Measurements from ENCODE around the gene BCKDHA.

DNA sequence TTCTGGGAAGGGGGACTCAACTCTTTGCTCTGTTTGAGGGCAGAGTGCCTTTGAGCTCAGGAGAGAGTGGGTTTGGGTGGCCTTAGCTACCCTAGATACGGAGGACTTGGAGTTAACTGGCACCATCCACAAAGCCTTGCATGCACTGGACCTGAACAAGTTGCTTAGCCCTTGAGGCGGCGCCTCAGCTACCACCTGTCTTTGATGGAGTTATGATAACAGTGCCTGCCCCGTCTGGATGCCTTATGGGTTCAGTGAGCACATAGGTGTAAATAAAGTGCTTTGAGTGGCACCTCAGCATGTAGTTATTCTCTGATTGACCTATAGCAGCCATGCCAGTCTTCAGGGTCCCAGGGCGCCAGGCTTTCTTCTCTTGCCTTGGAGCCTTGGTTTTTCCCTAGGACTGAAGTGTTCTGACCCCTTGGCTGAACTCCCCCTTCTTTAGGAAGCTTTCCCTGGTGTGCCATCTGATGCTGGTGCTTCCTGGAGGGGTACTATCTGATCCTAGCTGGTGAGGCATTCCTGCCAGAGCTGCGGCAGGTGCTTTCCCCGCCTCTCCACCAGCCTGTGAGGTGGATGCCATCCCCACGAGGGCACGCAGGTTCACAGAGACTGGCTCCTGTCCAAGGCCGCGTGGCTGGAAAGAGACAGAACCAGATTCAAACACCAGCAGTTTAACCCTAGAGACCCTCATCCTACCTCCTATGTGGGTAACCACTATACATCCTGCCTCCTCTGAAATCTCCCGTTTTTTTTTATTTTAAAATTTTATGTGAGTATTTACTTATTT, 5.8 kb downstream of the BCKDHA start:
- TF ChIP-seq, protein P1, sequence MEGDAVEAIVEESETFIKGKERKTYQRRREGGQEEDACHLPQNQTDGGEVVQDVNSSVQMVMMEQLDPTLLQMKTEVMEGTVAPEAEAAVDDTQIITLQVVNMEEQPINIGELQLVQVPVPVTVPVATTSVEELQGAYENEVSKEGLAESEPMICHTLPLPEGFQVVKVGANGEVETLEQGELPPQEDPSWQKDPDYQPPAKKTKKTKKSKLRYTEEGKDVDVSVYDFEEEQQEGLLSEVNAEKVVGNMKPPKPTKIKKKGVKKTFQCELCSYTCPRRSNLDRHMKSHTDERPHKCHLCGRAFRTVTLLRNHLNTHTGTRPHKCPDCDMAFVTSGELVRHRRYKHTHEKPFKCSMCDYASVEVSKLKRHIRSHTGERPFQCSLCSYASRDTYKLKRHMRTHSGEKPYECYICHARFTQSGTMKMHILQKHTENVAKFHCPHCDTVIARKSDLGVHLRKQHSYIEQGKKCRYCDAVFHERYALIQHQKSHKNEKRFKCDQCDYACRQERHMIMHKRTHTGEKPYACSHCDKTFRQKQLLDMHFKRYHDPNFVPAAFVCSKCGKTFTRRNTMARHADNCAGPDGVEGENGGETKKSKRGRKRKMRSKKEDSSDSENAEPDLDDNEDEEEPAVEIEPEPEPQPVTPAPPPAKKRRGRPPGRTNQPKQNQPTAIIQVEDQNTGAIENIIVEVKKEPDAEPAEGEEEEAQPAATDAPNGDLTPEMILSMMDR (IDR thresholded peaks at IDR 0.05; ENCODE audit: low read length): no peak
- no peak for TF ChIP-seq EZH2 (optimal IDR thresholded peaks at IDR 0.05; ENCODE audit: low read depth, low read length)
- no peak for TF ChIP-seq EZH2phosphoT487 (IDR thresholded peaks at IDR 0.05; ENCODE audit: low read length)

All from MM.1S (cell line).